Fibroblast of peridontal ligament (primary cell): Measurements from ENCODE around the gene NOB1.
"Not testable (repeated sequence)": the region's sequence is repeated elsewhere in the genome, so short reads cannot be mapped to it uniquely, and the experiment has no call there.

Experiments used
- DNase-seq: peaks from one replicate; pipeline ENCODE4 v3.0.0-alpha.2; 2010; ENCODE audit errors: extremely low read depth

NOB1 gene

DNA sequence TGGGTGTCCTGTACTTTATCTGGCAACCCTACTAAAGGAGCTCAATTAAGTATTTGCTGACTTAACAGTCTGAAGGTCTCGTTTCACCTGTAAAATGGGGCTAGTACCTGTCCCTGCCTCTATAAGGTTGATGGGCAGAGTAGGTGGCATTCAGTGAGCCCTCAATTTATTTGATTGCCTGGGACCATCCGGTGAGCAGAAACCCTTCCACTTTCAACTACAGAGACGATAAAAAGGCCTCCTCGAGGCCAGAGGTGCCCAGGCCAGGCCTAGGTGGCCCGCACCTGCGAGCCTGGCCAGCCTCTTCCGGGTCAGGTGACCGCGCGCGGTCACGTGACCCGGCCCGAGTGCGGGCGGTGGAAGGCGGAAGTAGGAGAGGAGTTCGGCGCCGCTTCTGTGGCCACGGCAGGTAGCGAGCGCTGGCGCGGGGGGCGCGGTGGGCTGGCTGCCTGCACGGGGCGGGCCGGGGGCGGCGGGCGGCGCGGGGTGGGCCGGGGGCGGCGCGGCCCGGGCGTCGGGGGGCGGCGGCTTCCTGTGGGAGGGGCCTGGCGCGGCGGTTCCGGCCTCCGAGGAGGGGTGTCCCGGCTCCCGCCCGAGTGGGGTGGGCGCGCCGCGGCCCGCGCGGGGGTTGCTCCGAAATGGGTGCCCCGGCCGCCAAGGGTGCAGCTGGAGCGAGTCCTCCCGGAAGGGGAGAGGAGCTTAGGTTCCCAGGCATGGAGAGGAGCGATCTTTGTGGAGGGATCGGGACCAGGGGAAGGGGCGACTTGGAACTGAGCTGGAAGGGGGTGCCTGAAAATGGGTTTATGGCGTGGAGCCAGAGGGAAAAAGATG, 7.5 kb upstream of the NOB1 start, which contains the start of gene WWP2:
WWP2 (plus strand) TSS at position 350 of the 831 bp plus-strand sequence. CDS start 24,679 bp downstream, outside the sequence.
- DNase-seq = peak; percentile 30

- peak; percentile 3 for DNase-seq
These were observed 2.6 kb upstream of the NOB1 start for GRCh38 chr16:69757375-69757774.

DNA sequence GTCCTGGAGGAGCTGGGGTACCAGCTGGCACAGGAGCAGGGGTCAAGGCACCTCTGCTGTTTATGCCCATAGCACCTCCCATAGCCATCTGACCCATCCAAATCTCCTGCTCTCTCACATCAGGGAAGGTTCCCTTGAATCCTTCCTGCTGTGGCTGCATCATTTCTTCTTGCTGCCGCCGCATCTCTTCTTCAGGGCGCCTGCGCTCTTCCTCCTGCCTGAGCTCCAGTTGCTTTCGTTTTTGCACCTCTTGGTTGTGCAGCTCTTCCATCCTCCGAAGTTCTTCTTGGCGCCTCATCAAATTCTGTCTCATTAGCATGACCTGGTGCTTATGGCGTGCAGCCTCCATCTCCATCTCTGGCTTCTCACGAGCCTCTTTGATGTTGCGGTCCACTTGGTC, 2.0 kb upstream of the NOB1 start:
- no peak for DNase-seq

GRCh38 chr16:69754143-69754468, 620 bp downstream of the NOB1 start:
- no peak for DNase-seq

- DNase-seq = no peak
These were observed 5.9 kb downstream of the NOB1 start for GRCh38 chr16:69748694-69749345.

- no peak for DNase-seq
These were observed 7.6 kb downstream of the NOB1 start for GRCh38 chr16:69747115-69747514.

DNA sequence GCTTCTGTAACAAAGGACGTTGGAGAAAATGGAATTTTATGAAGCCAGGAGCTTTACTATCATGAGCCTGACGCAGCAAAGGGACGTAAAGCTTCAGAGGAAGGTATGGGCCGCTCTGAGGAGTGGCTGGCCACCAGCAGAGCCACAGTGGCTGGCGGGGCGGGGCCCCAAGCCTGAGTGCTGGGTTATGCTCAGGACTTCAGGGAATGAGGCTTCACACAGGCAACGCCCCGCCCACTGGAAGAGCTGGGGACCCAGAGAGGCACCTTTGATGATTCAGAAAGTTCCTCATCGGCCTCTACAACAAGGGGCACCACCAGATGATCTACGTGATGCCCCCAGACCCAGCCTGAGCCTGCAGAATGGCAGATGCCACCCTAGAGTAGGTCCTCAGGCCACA, 8.8 kb downstream of the NOB1 start:
- no peak for DNase-seq

DNA sequence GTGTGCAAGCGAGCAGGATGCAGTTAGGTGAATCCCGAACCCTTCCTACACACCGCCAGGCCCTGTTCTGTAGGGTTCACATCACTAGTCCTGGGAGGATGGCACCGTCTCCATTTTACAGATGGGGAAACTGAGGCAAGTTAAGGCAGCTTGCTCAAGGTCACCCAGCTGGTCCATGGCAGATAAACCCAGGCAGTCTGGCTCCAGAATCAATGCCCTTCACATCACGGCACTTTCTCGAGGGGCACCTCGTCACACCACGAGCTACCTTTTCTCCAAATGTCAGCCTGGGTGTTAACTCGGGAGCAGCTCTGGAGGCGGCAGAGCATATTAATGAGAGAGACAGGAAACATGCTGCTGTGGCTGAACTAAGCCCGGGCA, 9.5 kb downstream of the NOB1 start:
- no peak for DNase-seq

DNA sequence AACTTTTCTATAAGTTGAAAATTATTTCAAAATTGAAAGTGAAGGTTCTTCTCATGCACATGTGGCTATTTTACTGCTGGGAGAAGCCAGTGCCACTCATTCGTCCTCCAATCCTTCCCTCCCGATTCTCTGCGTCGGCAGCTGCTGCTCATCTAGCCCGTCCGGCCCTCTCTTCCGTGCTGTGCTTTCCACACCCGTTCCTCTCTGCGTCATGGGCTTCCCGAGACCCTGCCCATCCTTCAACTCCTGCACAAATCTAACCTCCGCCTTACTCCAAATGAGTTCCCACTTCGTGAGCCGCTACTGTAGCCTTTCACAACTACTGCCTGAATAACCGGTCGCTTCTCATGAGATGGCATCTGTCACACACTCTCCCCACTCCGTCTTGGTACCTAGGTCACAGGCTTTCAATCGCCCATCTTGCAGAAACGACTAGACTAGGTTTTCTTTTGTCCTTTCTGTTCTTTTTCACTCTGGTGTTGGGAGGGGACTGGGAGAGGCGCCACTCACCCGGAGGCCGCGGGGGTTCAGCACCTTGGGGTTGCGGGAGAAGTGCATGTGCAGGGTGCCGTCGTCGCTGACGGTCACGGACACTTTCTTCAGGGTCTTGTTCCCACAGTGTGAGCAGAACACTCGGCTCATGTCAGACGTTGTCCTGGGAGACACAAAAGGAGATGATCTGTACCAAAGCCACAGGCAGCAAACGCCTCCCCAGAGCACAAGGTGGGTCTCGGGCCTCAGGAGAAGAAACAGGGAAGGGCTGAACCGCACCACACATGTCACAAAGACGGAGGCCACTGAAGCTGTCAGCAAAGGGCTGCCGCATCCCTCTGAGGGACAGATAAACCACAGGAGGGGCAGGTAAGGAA, 10.1 kb downstream of the NOB1 start:
- no peak for DNase-seq

DNA sequence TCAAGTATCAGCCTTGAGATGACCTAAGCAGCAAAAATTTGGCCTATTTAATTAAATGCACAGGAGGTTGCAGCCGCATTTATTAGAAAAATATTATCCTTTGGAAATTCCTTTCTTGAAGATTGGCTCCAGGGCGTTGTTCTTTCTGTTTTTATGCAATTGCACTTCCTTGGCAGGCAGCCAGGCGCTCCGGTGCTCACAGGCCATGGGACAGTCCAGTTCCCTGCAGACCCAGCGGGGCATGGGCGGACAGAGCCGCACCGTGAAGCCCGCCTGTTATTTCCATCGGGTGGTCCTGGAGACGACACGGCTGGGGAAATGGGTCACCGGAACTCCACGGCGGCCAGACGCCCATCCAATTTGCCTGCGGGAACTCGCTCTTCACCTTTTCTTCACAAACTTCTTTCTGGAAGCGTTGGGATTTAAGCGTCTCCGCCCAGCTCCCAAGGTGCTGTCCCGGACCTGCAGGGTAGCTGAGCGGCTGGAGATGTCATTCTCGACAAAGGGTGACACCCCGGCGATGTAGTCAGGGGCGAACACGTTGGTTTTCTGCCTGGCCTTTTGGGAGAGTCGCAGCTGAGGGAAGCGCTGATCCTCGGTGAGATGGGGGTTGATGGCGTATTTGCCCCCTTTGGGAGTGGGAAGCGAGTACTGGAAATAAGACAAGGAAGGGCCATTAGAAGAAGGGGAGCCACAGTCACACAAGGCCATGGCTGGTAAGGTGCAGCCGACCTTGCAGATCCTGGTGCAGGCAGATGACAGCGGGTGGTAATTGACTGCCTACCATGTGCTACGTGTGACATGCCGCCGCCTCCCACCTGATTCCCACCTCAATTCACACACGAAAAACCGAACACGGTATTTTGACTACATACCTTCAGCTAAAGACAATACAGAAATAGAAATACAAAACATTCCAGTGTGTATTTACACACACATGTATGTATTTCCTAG, 12.5 kb downstream of the NOB1 start:
- DNase-seq = peak; percentile 15

- no peak for DNase-seq
These were observed 13.2 kb downstream of the NOB1 start for GRCh38 chr16:69741519-69741918.

GRCh38 chr16:69732101-69732500, 22.6 kb downstream of the NOB1 start:
- DNase-seq = no peak

- DNase-seq = not testable (repeated sequence)
These were observed 23.4 kb downstream of the NOB1 start for GRCh38 chr16:69731280-69731679.

DNA sequence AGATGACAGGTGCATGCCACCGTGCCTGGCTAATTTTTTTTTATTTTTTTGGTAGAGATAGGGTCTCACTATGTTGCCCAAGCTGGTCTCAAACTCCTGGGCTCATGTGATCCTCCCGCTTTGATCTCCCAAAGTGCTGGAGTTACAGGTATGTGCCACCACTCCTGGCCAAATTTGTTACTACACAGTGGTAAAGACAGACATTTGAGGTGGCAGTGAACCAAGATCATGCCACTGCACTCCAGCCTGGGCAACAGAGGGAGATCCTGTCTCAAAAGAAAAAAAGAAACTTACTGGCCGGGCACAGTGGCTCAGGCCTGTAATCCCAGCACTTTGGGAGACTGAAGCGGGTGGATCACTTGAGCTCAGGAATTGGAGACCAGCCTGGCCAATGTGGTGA, 25.7 kb downstream of the NOB1 start:
- not testable (repeated sequence) for DNase-seq

- no peak for DNase-seq
These were observed 26.8 kb downstream of the NOB1 start for GRCh38 chr16:69727916-69728270.

- DNase-seq = peak; percentile 97
These were observed 28.2 kb downstream of the NOB1 start, which contains the start of gene NQO1 for GRCh38 chr16:69726313-69727060. Gene NQO1, minus strand, starts transcription at chr16:69726560. Its CDS starts 121 bp downstream, at chr16:69726439.

DNA sequence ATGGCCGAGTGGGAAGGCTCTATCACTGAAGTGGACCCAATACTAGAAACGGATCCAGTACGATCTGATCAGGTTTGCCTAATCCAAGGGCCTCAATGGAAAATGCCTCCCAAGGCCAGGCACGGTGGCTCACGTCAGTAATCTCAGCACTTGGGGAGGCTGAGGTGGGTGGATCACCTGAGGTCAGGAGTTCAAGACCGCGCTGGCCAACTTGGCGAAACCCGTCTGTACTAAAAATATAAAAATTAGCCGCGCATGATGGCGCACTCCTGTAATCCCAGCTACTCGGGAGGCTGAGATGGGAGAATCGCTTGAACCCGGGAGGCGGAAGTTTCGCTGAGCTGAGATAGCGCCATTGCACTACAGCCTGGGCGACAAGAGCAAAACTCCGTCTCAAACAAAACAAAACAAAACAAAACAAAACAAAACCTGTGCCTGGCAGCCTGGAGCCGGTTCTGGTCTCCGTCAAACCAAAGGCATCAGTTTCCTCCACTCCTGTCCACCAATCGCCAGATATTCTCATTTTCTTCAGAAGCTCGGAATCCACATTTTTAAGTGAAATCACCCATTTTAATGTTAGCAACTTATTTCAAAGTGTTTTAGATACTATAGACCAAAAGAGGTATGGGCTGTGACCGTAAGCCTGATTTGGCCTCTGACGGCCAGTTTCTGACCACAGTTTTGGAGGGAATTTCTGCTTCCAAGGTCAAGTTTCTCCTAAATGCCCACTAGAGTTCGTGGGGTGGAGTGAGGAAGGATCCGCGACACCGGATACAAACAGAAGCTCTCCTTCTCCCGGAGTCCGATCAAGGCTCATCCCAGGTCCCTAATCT, 29.0 kb downstream of the NOB1 start:
- DNase-seq = no peak

- peak; percentile 25 for DNase-seq
These were observed 29.7 kb downstream of the NOB1 start for GRCh38 chr16:69724981-69725479.

DNA sequence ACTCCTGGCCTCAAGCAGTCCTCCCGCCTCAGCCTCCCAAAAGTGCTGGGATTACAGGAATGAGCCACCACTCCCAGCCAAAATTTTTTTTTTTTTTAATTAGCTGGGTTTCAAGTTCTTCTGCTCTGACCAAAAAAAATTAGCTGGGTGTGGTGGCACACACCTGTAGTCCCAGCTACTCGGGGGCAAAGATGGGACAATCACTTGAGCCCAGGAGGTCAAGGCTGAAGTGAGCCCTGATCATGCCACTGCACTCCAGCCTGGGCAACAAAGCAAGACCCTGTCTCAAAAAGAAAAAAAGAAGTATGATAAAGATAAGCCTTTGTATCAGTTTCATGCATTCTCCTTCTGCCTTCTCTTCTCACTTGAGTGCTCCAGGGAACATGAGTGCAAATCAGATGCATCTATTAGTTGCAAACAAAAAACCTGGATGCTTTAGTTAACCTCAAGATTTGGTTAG, 30.3 kb downstream of the NOB1 start:
- DNase-seq = no peak
